Astrocyte (in vitro differentiated cells and primary cell): ENCODE results near the gene RBM22. TPM values are rescaled to one million over a fixed set of nuclear protein-coding genes. Genes with fewer than 3 reads are reported as not detected.

ENCODE experiments used
- DNase-seq: peaks from one replicate; pipeline ENCODE4 v3.0.0-alpha.2; 2010; ENCODE audit warnings: low read depth
- FAIRE-seq: peaks from 2 replicates; lab custom pipeline; 2011; peaks lifted over from hg19 to GRCh38; lab: Jason Lieb, UNC
- H2AFZ ChIP-seq: 2 replicates; pipeline ENCODE4 v1.6.0; 2012; ENCODE audit warnings: low read depth, low read length, inconsistent platforms
- H3K27ac ChIP-seq: 2 replicates; pipeline ENCODE4 v1.5.1; 2011; ENCODE audit warnings: low read depth, low read length, inconsistent platforms
- H3K27me3 ChIP-seq: 2 replicates; pipeline ENCODE4 v1.6.0; 2011; ENCODE audit warnings: low read length, inconsistent platforms; ENCODE audit not compliant: insufficient read depth
- H3K36me3 ChIP-seq: 2 replicates; pipeline ENCODE4 v1.5.1; 2011; ENCODE audit warnings: low read length, inconsistent platforms; ENCODE audit not compliant: insufficient read depth
- H3K4me1 ChIP-seq: 2 replicates; pipeline ENCODE4 v1.5.1; 2011; ENCODE audit warnings: low read length, inconsistent platforms; ENCODE audit not compliant: insufficient read depth
- H3K4me2 ChIP-seq: 2 replicates; pipeline ENCODE4 v1.6.0; 2012; ENCODE audit warnings: low read length, inconsistent platforms
- H3K4me3 ChIP-seq: 2 replicates; pipeline ENCODE4 v1.5.1; 2011; ENCODE audit warnings: low read depth, mild to moderate bottlenecking, low read length, inconsistent platforms; ENCODE audit not compliant: insufficient read depth
- H3K79me2 ChIP-seq: 2 replicates; pipeline ENCODE4 v1.6.0; 2012; ENCODE audit warnings: mild to moderate bottlenecking, low read length, inconsistent platforms; ENCODE audit not compliant: insufficient read depth
- H3K9ac ChIP-seq: 2 replicates; pipeline ENCODE4 v1.6.0; 2012; ENCODE audit warnings: mild to moderate bottlenecking, low read length, inconsistent platforms
- H3K9me3 ChIP-seq: 2 replicates; pipeline ENCODE4 v1.5.1; 2012; ENCODE audit warnings: low read depth, mild to moderate bottlenecking, low read length, inconsistent platforms; ENCODE audit not compliant: insufficient read depth
- H4K20me1 ChIP-seq: 2 replicates; pipeline ENCODE4 v1.6.0; 2012; ENCODE audit warnings: low read length, inconsistent platforms; ENCODE audit not compliant: insufficient read depth
- H3K27ac Mint-ChIP-seq: one replicate; pipeline ENCODE4 v1.8.0; 2021; ENCODE audit warnings: mild to moderate bottlenecking, mixed read lengths; ENCODE audit not compliant: unreplicated experiment
- H3K27me3 Mint-ChIP-seq: one replicate; pipeline ENCODE4 v1.8.0; 2021; ENCODE audit warnings: low read depth, mixed read lengths; ENCODE audit not compliant: unreplicated experiment
- H3K36me3 Mint-ChIP-seq: one replicate; pipeline ENCODE4 v1.8.0; 2021; ENCODE audit warnings: low read depth, mixed read lengths; ENCODE audit not compliant: unreplicated experiment
- H3K4me1 Mint-ChIP-seq: one replicate; pipeline ENCODE4 v1.8.0; 2021; ENCODE audit warnings: low read depth, mixed read lengths; ENCODE audit not compliant: unreplicated experiment
- H3K4me3 Mint-ChIP-seq: one replicate; pipeline ENCODE4 v1.8.0; 2021; ENCODE audit warnings: mild to moderate bottlenecking, moderate library complexity, mixed read lengths; ENCODE audit not compliant: unreplicated experiment
- H3K9me3 Mint-ChIP-seq: one replicate; pipeline ENCODE4 v1.8.0; 2021; ENCODE audit warnings: mild to moderate bottlenecking, mixed read lengths; ENCODE audit not compliant: unreplicated experiment
- EZH2 ChIP-seq: IDR thresholded peaks from 2 replicates; pipeline ENCODE4 v1.6.1; 2012; ENCODE audit warnings: mild to moderate bottlenecking, low read length, inconsistent platforms; ENCODE audit not compliant: insufficient read depth
- total RNA-seq: library from RNA; stranded (reverse); gene quantifications from 2 replicates; pipeline ENCODE4 v1.2.1, GENCODE V29; 2021
- TF ChIP-seq, protein P1 (sequence below): IDR thresholded peaks from 2 replicates; pipeline ENCODE4 v1.5.1; 2011; ENCODE audit warnings: low read depth, mild to moderate bottlenecking, inconsistent platforms, low read length, moderate library complexity; ENCODE audit not compliant: insufficient read depth

The RBM22 gene
- total RNA-seq, 1 donor from 2014 or later, result 47.4 TPM

DNA sequence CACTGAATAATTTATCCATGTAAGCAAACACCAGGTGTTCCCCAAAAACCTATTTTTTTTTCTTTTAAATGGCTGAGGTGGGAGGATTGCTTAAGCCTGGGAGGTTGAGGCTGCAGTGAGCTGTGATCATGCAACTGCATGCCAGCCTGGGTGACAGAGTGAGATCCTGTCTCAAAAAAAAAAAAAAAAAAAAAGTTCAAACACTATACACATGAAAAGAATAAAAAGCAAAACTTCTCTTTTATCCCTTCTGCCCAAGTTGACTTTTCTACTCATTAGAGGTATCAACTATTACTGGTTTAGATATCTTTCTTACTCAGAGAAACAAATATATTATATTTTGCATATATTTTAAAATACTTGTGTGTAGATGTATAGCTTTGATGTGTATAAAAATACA, 40.1 kb upstream of the RBM22 start:
- H3K36me3 Mint-ChIP-seq, result peaks cover 29% of the 10 kb centered on the region
- H3K9me3 ChIP-seq, result no peaks in the 10 kb centered on the region
- H3K27me3 ChIP-seq, result no peaks in the 10 kb centered on the region
- no peak overlapping the region for H3K9ac ChIP-seq
- no peak overlapping the region for H3K27ac ChIP-seq
- H4K20me1 ChIP-seq, result peaks cover 48% of the 10 kb centered on the region
- no peak overlapping the region for H3K4me3 Mint-ChIP-seq
- H3K4me1 Mint-ChIP-seq, result peaks cover 3% of the 10 kb centered on the region
- H3K27ac Mint-ChIP-seq, result no peak overlapping the region
- H2AFZ ChIP-seq, result no peak overlapping the region
- no peak for FAIRE-seq
- no peak for DNase-seq
- no peak overlapping the region for H3K4me3 ChIP-seq
- H3K9me3 Mint-ChIP-seq, result peaks cover 3% of the 10 kb centered on the region
- H3K4me1 ChIP-seq, result no peaks in the 10 kb centered on the region
- peaks cover 63% of the 10 kb centered on the region for H3K79me2 ChIP-seq
- TF ChIP-seq EZH2, result no peak
- TF ChIP-seq, protein P1, sequence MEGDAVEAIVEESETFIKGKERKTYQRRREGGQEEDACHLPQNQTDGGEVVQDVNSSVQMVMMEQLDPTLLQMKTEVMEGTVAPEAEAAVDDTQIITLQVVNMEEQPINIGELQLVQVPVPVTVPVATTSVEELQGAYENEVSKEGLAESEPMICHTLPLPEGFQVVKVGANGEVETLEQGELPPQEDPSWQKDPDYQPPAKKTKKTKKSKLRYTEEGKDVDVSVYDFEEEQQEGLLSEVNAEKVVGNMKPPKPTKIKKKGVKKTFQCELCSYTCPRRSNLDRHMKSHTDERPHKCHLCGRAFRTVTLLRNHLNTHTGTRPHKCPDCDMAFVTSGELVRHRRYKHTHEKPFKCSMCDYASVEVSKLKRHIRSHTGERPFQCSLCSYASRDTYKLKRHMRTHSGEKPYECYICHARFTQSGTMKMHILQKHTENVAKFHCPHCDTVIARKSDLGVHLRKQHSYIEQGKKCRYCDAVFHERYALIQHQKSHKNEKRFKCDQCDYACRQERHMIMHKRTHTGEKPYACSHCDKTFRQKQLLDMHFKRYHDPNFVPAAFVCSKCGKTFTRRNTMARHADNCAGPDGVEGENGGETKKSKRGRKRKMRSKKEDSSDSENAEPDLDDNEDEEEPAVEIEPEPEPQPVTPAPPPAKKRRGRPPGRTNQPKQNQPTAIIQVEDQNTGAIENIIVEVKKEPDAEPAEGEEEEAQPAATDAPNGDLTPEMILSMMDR, result no peak
- no peaks in the 10 kb centered on the region for H3K27me3 Mint-ChIP-seq
- H3K4me2 ChIP-seq, result no peak overlapping the region
- peaks cover 1% of the 10 kb centered on the region for H3K36me3 ChIP-seq

DNA sequence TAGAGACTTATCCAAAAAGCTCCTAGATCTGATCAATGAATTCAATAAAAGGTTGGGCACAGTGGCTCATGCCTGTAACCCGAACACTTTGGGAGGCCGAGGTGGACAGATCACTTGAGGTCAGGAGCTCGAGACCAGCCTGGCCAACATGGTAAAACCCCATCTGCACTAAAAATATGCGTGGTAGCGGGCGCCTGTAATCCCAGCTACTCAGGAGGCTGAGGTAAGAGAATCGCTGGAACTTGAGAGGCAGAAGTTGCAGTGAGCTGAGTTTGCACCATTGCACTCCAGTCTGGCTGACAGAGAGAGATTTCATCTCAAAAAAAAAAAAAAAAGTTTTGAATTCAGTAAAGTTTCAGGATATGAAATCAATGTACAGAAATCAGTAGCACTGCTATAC, 38.0 kb upstream of the RBM22 start:
- no peak for FAIRE-seq
- H3K27ac Mint-ChIP-seq, result no peak overlapping the region

More for the DNA sequence above, 38.0 kb upstream of the RBM22 start:
- H2AFZ ChIP-seq, result no peak overlapping the region
- no peak overlapping the region for H3K27ac ChIP-seq
- H3K9me3 ChIP-seq, result no peaks in the 10 kb centered on the region
- no peaks in the 10 kb centered on the region for H3K4me1 ChIP-seq
- peaks cover 67% of the 10 kb centered on the region for H4K20me1 ChIP-seq
- Mint-ChIP-seq H3K4me3 (no peak overlapping the region), H3K36me3 (peaks cover 34% of the 10 kb centered on the region), H3K4me1 (no peaks in the 10 kb centered on the region), H3K27me3 (no peaks in the 10 kb centered on the region), H3K9me3 (peaks cover 4% of the 10 kb centered on the region)
- no peaks in the 10 kb centered on the region for H3K27me3 ChIP-seq
- DNase-seq, result no peak
- H3K9ac ChIP-seq, result no peak overlapping the region
- H3K4me3 ChIP-seq, result no peak overlapping the region
- H3K4me2 ChIP-seq, result no peak overlapping the region
- H3K36me3 ChIP-seq, result peaks cover 7% of the 10 kb centered on the region
- peaks cover 85% of the 10 kb centered on the region for H3K79me2 ChIP-seq
- no peak for TF ChIP-seq EZH2
- TF ChIP-seq, protein P1, result no peak
